ENCODE measurements around the gene RPL39L. TPM values are rescaled to one million over a fixed set of nuclear protein-coding genes. Genes with fewer than 3 reads are reported as not detected.

The RPL39L gene
- total RNA-seq (2022) (1.0 and 3.3 TPM in 2 replicates), Bru-seq, nascent RNA (percentile 19 among the genes with signal in this experiment), BruChase-seq, experiment 1, labeled RNA remaining after a 6-hour chase (percentile 13 among the genes with signal in this experiment), BruChase-seq, experiment 2, labeled RNA remaining after a 2-hour chase (percentile 18 among the genes with signal in this experiment)
- long read RNA-seq, partial matches to known transcripts: 0 of 4 reads
- long read RNA-seq, other reads (novel, unspliced or antisense): 1 of 4 reads

DNA sequence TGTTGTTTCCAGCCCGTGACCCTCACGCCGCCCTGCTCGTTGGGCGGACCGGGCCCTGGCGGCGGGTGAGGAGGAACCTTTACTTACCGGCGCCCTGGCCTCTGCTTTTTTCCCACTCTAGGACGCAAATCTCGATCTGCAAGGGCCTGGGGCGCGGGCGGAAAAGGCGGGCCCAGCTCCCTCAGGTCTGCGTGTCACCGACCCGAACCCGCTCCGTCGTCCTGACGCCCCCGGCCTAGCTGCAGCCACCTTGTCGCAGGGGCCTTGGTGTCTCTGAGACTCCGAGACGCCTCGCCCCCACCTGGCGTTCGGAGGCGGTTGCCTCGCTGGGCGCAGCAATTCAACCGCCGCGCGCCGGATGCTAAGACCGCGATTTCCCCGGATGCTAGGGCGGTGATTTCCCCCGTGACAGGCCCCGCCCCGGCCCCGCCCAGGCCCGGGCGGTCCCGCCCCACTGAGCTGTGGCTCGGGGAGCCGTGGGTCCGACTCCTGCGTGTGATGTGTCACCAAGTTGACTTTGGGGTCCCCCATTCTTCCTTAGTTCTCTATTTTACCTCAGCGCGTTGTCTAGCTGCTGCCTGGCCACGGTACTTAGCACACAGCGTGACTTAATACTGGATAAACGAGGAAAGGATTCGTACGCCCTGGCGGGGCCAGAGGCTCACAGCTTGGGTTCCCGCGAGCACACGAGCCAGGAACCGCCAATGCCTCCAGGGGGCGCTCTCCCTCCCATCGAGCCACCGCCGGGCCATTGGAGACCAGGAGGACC, at the start of gene RPL39L:
RPL39L (minus strand) TSS at position 371 of the 769 bp plus-strand sequence. CDS start 18,196 bp downstream, outside the sequence.
- no TSS peak for BruUV-seq (replicated peaks)
- peak within 1 kb of the TSS; percentile 66 for H3K4me3 Mint-ChIP-seq (ENCODE audit: unreplicated experiment)
- POLR2A ChIA-PET: interaction anchor here (1.6 kb wide), 1 partner anchor 356 kb away, joined by 6 read pairs; the partner anchor contains the start of gene EIF4A2

DNA sequence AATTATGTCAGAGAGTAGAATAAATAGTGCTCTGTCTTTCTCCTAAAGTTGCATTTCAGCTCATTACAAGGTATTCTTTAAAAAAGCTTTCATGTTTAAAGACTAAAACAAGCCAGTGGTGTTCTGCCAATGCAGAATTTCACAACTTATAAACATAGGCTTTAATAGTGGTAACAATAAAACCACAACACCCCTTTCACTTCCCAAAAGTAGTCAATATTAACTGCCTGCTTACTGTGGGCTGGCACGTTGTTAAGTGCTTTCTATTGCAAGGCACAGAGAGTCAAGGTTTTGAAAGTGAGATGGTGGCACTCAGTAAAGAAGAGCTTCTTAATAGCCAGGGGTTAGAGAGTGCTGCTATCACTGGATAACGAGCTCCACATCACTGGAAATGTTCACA, 49.6 kb upstream of the RPL39L start:
- no peaks in the 10 kb centered on the region for H3K27me3 Mint-ChIP-seq (ENCODE audit: insufficient read depth, unreplicated experiment)
- no peak overlapping the region for H3K4me3 Mint-ChIP-seq (ENCODE audit: unreplicated experiment)
- H3K36me3 Mint-ChIP-seq (ENCODE audit: insufficient read depth, unreplicated experiment): no peaks in the 10 kb centered on the region
- intact Hi-C loops (cut with micrococcal nuclease): no loop called here
- TF ChIP-seq CTCF (IDR thresholded peaks at IDR 0.05; ENCODE audit: unreplicated experiment): no peak
- H3K4me1 Mint-ChIP-seq (ENCODE audit: insufficient read depth, unreplicated experiment): peaks cover 41% of the 10 kb centered on the region
- H3K9me3 Mint-ChIP-seq (ENCODE audit: unreplicated experiment): no peaks in the 10 kb centered on the region
- no TSS peak for BruUV-seq (replicated peaks)
- ChIA-PET CTCF (interaction anchor here (0.5 to 2.7 kb wide), 7 partner anchors 11 to 1844 kb away, joined by 3 to 11 read pairs (median 3); no protein-coding TSS in a partner anchor), POLR2A (interaction anchor here (0.9 kb wide), 2 partner anchors 7 to 362 kb away, joined by 3 read pairs; no protein-coding TSS in a partner anchor)
- DNase-seq (ENCODE audit: unreplicated experiment): peak; percentile 13
- no peak overlapping the region for H3K27ac Mint-ChIP-seq (ENCODE audit: low read depth, unreplicated experiment)

More for the DNA sequence above, at the start of gene RPL39L:
- CTCF ChIA-PET: interaction anchor here (0.6 to 3.5 kb wide), 9 partner anchors 10 to 290 kb away, joined by 3 to 23 read pairs (median 4); no protein-coding TSS in a partner anchor
- DNase-seq (ENCODE audit: unreplicated experiment): peak; percentile 58
- peak; percentile 47 for TF ChIP-seq CTCF (IDR thresholded peaks at IDR 0.05; ENCODE audit: unreplicated experiment)
- no peaks in the 10 kb centered on the region for H3K9me3 Mint-ChIP-seq (ENCODE audit: unreplicated experiment)
- no peaks in the 10 kb centered on the region for H3K4me1 Mint-ChIP-seq (ENCODE audit: insufficient read depth, unreplicated experiment)
- no peak within 1 kb of the TSS for H3K27ac Mint-ChIP-seq (ENCODE audit: low read depth, unreplicated experiment)
- intact Hi-C loops (cut with micrococcal nuclease): no loop called here
- H3K27me3 Mint-ChIP-seq (ENCODE audit: insufficient read depth, unreplicated experiment): no peaks in the 10 kb centered on the region
- no peaks in the 10 kb centered on the region for H3K36me3 Mint-ChIP-seq (ENCODE audit: insufficient read depth, unreplicated experiment)

GRCh38 chr3:187186801-187187421, 47.6 kb upstream of the RPL39L start:
- CTCF ChIA-PET: interaction anchor here (0.7 to 1.6 kb wide), 4 partner anchors 8 to 132 kb away, joined by 3 to 4 read pairs (median 4); no protein-coding TSS in a partner anchor
- DNase-seq (ENCODE audit: unreplicated experiment): peak; percentile 92
- no peak for TF ChIP-seq CTCF (IDR thresholded peaks at IDR 0.05; ENCODE audit: unreplicated experiment)
- Mint-ChIP-seq H3K4me1 (ENCODE audit: insufficient read depth, unreplicated experiment) (peaks cover 58% of the 10 kb centered on the region), H3K27ac (ENCODE audit: low read depth, unreplicated experiment) (peak overlapping the region; percentile 92), H3K4me3 (ENCODE audit: unreplicated experiment) (no peak overlapping the region), H3K27me3 (ENCODE audit: insufficient read depth, unreplicated experiment) (no peaks in the 10 kb centered on the region), H3K9me3 (ENCODE audit: unreplicated experiment) (no peaks in the 10 kb centered on the region), H3K36me3 (ENCODE audit: insufficient read depth, unreplicated experiment) (no peaks in the 10 kb centered on the region)
- POLR2A ChIA-PET: interaction anchor here (0.8 to 2.1 kb wide), 10 partner anchors 8 to 403 kb away, joined by 3 to 9 read pairs (median 4); no protein-coding TSS in a partner anchor
- intact Hi-C loops (cut with micrococcal nuclease): no loop called here
- BruUV-seq (replicated peaks): no TSS peak
